Mesangial cell (primary cell): ENCODE measurements around the gene SLC35B3. TPM values are rescaled to one million over a fixed set of nuclear protein-coding genes. Genes with fewer than 3 reads are reported as not detected.

Experiments
- total RNA-seq: library from RNA; depleted of rRNA; stranded (reverse); fragments of >200 nt; gene quantifications from 2 replicates; pipeline ENCODE4 v1.2.3, GENCODE V29; 2015

Gene SLC35B3
- 7.7 and 18.0 TPM in 2 replicates for total RNA-seq

GRCh38 chr6:8435093-8435844 lies at the start of gene SLC35B3:
Gene SLC35B3 (minus strand): TSS chr6:8435545.

